HT1080 (cell line): ENCODE results near the gene MFSD12. TPM values are rescaled to one million over a fixed set of nuclear protein-coding genes. Genes with fewer than 3 reads are reported as not detected.

ENCODE experiments used
- DNase-seq: peaks from one replicate; pipeline ENCODE4 v3.0.0-alpha.2; 2015; ENCODE audit warnings: low read depth
- total RNA-seq: library from RNA; depleted of rRNA; stranded (reverse); fragments of >200 nt; shearing (Covaris generic); gene quantifications from 2 replicates; pipeline ENCODE4 v1.2.3, GENCODE V29; 2014

The MFSD12 gene
- total RNA-seq, 1 experiment from 2014 or later = 132 TPM

- peak; percentile 50 for DNase-seq
These were observed 367 bp downstream of the MFSD12 start for GRCh38 chr19:3556978-3557460.

DNA sequence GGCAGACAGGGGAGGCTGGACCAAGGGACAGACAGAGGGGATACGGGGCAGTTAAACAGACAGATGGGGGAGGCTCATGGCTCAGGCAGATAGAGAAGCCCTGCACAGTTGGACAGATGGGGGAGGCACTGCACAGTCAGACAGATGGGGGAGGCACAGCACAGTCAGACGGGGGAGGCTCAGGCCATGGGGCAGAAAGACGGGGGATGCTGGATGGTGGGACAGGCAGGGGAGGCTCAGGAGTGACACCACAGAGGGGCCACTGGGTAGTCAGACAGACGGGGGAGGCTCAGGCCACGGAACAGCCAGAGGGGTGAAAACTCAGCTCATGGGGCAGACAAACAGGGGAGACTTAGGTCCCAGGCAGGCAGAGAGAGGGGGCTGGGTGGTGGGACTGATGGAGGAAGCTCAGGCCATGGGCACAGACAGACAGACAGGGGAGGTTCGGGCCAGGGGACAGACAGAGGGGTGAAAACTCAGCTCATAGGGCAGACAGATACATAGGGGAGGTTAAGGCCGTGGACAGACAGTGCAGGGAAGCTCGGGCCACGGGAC lies 886 bp downstream of the MFSD12 start:
- DNase-seq = no peak

- DNase-seq = no peak
These were observed 1.5 kb downstream of the MFSD12 start for GRCh38 chr19:3555653-3556422.

DNA sequence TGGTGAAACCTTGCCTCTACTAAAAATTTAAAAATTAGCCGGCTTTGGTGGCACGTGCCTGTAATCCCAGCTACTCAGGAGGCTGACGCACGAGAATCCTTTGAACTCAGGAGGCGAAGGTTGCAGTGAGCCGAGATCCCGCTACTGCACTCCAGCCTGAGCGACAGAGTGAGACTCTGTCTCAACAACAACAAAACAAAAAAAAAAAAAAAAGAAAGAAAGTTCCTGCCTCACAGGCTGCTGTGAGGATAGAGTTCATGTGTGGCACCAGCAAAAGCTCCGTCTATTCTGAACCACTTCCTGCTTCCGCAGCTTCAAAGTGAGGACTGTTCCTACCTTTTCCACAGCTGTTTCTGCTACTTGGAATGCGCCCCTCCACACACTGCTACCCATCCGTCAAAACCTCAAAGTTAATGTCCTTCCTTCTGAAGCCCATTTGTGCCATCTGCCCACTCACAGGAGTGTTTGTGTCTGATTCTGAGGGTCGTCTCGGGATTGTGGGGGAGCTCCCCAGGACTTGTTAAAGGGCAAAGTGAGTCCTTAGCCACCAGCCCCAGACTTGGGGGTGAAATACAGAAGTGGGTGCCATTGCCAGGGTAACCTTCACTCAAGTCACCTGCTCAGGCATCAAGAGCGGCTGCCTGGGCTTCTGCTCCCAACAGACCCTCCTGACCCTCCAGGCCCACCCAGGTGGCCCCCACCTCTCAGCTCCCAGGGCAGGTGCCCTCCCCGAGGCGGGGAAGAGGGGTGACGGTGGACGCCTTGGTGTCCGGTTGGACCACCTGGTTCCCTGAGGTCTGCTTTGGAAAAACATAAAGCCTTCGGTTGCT lies 2.9 kb downstream of the MFSD12 start:
- no peak for DNase-seq

DNA sequence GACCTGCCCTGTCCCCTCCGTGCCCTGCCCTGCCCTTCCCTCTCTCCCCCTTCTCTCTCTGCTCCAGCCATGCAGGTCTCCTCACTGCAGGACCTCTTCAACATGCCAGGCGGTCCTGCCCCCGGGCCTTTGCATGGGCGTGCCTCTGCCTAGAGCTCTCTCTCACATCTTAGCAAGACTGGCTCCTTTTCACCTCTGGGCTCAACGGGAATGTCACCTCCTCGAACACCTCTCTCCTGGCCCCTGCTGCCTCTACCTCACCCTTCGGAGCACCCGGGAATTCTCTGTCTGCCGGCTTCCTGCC lies 5.6 kb downstream of the MFSD12 start:
- no peak for DNase-seq

- DNase-seq = no peak
These were observed 6.2 kb downstream of the MFSD12 start for GRCh38 chr19:3550947-3551791.

- no peak for DNase-seq
These were observed 7.6 kb downstream of the MFSD12 start for GRCh38 chr19:3549816-3550215.

- no peak for DNase-seq
These were observed 8.8 kb downstream of the MFSD12 start for GRCh38 chr19:3548606-3549005.

DNA sequence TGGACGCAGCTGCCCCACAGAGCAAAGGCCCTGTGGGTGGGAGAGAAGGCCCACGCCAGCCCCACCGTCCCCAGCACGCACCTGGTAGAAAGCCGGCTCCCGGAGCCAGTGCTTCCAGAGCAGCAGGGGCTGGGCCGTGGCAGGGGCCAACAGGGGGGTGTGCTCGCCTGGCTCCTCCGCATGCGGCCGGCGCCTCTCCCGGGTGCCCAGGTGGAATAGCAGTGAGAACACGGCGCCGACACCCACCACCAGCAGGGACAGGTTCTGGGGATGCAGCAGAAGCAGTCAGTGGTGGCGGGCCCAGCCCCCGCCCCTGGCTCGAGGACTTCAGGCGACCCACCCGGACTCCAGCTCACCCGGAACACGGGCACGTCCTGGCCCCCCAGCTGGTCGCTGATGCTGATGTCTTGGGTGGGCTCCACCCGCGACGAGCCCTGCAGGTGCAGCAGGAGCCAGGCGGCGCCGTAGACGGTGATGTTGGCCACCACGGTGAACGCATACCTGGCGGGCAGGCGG lies 9.6 kb downstream of the MFSD12 start:
- no peak for DNase-seq

DNA sequence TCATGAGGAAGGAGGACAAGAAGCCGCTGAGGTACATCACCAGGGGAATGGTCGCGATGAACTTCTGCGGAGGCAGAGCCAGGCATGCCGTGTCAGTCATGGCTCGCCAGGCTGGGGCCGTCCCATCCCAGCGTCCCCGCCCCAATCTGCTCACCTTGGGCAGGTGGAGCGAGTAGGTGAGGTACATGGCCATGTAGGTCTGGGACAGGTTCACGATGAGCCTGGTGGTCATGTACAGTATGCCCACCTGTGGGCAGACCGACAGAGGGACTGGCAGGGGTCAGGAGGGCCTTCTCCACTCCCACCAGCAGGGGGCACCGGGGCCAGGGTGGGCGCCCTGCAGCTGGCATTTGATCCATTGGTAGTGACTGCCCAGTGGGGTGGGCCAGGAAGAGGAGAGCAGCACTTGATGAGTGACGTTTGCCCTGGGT lies 10.1 kb downstream of the MFSD12 start:
- DNase-seq = no peak

- DNase-seq = no peak
These were observed 11.3 kb downstream of the MFSD12 start for GRCh38 chr19:3546119-3546518.

DNA sequence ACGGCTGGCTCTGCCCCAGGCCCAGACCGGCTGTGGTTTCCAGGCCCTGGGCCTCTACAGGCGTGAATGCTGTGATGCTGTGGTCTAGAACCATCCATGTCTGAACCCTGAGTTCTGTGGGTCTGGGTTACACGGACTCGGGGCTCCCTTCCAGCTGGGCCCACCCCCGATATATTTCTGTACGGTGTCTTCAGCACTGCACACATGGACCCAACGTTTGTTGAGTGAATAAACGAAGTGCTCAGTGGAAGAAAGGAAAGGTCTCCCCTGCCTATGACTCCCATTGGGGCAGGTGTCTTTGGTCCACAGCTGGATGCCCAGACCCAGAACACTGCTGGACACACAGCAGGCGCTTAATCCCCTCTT lies 11.7 kb downstream of the MFSD12 start:
- no peak for DNase-seq

- DNase-seq = peak; percentile 65
These were observed 12.4 kb downstream of the MFSD12 start for GRCh38 chr19:3544742-3545668.

DNA sequence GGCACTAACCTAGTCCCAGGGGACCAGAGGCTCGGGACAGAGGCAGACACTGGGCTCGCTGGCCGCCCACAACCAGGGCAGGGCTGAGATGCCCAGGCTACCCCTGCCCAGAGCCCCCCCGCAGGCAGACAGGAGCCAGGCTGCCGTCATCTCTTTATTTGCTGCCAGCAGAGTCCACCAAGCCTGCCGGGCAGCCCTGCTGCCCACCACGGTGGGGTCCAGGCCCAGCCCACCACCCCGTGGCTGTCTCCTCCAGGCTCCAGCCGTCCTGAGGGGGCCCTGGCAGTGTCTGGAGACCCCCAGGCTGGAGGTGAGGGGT lies 13.4 kb downstream of the MFSD12 start:
- no peak for DNase-seq

- DNase-seq = no peak
These were observed 14.0 kb downstream of the MFSD12 start for GRCh38 chr19:3543150-3544057.

DNA sequence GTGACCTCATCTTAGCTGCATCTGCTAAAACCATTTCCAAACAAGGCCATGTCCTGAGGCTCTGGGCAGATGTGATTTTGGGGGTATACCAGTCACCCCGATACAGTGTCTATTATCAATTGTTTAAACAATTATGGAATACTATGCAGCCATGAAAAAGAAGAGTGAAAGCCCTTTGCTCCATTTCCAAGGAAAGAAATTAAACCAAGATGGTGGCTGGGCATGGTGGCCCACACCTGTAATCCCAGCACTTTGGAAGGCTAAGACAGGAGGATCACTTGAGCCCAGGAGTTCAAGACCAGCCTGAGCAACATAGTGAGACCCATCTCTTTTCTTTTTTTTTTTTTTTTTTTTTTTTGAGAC lies 17.6 kb downstream of the MFSD12 start:
- DNase-seq = no peak

- DNase-seq = no peak
These were observed 18.2 kb downstream of the MFSD12 start, which contains the start of gene TEKTIP1 for GRCh38 chr19:3538965-3539755. TEKTIP1 (plus strand) TSS chr19:3539174; CDS start chr19:3539178, 4 bp downstream.

DNA sequence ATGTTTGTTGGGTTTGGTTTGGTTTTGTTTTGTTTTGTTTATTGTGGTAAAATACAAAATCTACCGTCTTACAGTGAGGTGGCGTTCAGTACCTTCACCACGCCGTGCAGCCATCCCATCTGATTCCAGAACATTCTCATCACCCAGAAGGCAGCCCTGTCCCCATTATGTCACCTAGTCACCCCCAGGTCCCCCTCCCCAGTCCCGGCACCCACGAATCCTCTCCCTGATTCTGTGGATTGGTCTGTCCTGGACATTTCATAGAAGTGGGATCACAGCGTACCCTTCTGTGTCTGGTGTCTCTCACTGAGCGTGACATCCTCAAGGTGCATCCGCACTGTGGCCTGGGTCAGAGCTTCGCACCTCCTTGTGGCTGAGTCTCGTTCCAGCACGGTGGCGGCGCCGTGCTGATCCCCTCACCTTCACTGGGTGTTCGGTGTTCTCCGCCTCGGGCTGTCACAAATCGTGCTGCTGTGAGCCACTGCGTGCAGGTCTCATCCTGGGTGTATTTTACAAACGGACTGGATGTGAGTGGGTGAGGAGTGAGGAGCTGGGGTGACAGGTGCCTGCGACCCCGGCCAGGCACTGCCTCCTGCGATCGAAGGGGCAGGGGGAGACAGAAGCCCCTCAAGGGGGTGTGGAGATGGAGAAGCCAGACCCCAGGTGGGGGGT lies 19.0 kb downstream of the MFSD12 start:
- no peak for DNase-seq
